ENCODE data around the gene FAM43A. TPM values are rescaled to one million over a fixed set of nuclear protein-coding genes. Genes with fewer than 3 reads are reported as not detected.

The FAM43A gene
- total and polyA plus RNA-seq, 2 of the 4 experiments (the other 2 are of a cell fraction), result 3.0 to 11.5 TPM

GRCh38 chr3:194713299-194714136 is 27.8 kb downstream of the FAM43A start:
- H4K91ac ChIP-seq (ENCODE audit: insufficient read depth, low read depth, low read length), result no peak overlapping the region
- no peak overlapping the region for H2BK15ac ChIP-seq (ENCODE audit: low read depth, low read length)
- H3K27me3 ChIP-seq (ENCODE audit: control insufficient read depth, insufficient read depth, low read length), result peaks cover 34% of the 10 kb centered on the region
- no peaks in the 10 kb centered on the region for H3K79me1 ChIP-seq (ENCODE audit: low read depth in 1 of 2, low read length in 2 of 2)
- H2BK120ac ChIP-seq (ENCODE audit: low read depth, low read length), result no peak overlapping the region
- H2AK5ac ChIP-seq (ENCODE audit: low read depth, low read length), result no peak overlapping the region
- no peak overlapping the region for H3K27ac ChIP-seq (ENCODE audit: insufficient read depth, low read length)
- DNase-seq (no peak), ATAC-seq (ENCODE audit: low read depth) (no peak)
- WGBS, 2 experiments (ENCODE audit: extremely low coverage in 2 of 2, insufficient read length in 1 of 2), result 76% methylated on average over 4 of the region's 9 CpGs; no CpG with 5 or more reads in 1 of the 2 experiments
- H3K4me1 ChIP-seq (ENCODE audit: control insufficient read depth, insufficient read depth, low read length), result no peaks in the 10 kb centered on the region
- CTCF ChIA-PET, result interaction anchor here (1.0 kb wide), 1 partner anchor 24 kb away, joined by 3 read pairs; no protein-coding TSS in a partner anchor
- H2BK5ac ChIP-seq (ENCODE audit: low read depth, low read length, poor library complexity, severe bottlenecking), result no peak overlapping the region
- H2AK9ac ChIP-seq (replicated peaks; ENCODE audit: low read depth, low read length, poor library complexity), result no peak overlapping the region
- no TSS peak for BruUV-seq (replicated peaks)
- H3K9ac ChIP-seq (ENCODE audit: low read depth, low read length), result no peak overlapping the region
- no peak overlapping the region for H3K4me2 ChIP-seq (ENCODE audit: low read depth, low read length)
- H4K5ac ChIP-seq (ENCODE audit: low read depth, low read length), result no peak overlapping the region
- intact Hi-C loops (cut with micrococcal nuclease) (no loop called here), dilution Hi-C loops (cut with HindIII; ENCODE audit: low sequenced_read_pairs, unreplicated experiment) (no loop called here), in situ Hi-C loops (cut with MboI; ENCODE audit: low sequenced_read_pairs) (no loop called here)
- H3K56ac ChIP-seq (ENCODE audit: extremely low read depth, insufficient read depth, low read length), result no peak overlapping the region
- no peak overlapping the region for H3K14ac ChIP-seq (replicated peaks; ENCODE audit: low read depth, low read length)
- POLR2A ChIA-PET (ENCODE audit: unreplicated experiment), result no interaction called here
- H3K9me3 ChIP-seq (ENCODE audit: control insufficient read depth, insufficient read depth, low read length), result no peaks in the 10 kb centered on the region
- no peak overlapping the region for H2BK20ac ChIP-seq (ENCODE audit: low read depth, low read length)
- H3K4me3 ChIP-seq (ENCODE audit: insufficient read depth, low read depth, low read length), result no peak overlapping the region
- no peaks in the 10 kb centered on the region for H3K36me3 ChIP-seq (ENCODE audit: control insufficient read depth, insufficient read depth, low read length)
- no peak overlapping the region for H3K4ac ChIP-seq (ENCODE audit: low read depth, low read length)
- no peak overlapping the region for H4K8ac ChIP-seq (ENCODE audit: low read depth in 2 of 2, low read length in 2 of 2)
- no peak overlapping the region for H3K23ac ChIP-seq (ENCODE audit: low read depth, low read length)
- H2AFZ ChIP-seq (replicated peaks; ENCODE audit: low read length, poor library complexity), result no peak overlapping the region
- no peak for TF ChIP-seq CTCF (conservative IDR thresholded peaks at IDR 0.05; ENCODE audit: low read depth, low read length)
- no peak for TF ChIP-seq POLR2A (IDR thresholded peaks at IDR 0.05; ENCODE audit: low read depth, low read length)
- no peak for TF ChIP-seq USF2 (IDR thresholded peaks at IDR 0.05; ENCODE audit: low read depth, low read length)
- no peak for TF ChIP-seq SMC3 (IDR thresholded peaks at IDR 0.05; ENCODE audit: low read depth, low read length)
- no peak for TF ChIP-seq MXI1 (IDR thresholded peaks at IDR 0.05; ENCODE audit: borderline replicate concordance, low read depth, low read length)
- TF ChIP-seq MAFK (IDR thresholded peaks at IDR 0.05; ENCODE audit: low read depth, low read length), result no peak
- H3K9me1 ChIP-seq (ENCODE audit: insufficient read depth, low read length), result no peaks in the 10 kb centered on the region
- H4K20me1 ChIP-seq (ENCODE audit: insufficient read depth, low read length), result no peaks in the 10 kb centered on the region
- H3K18ac ChIP-seq (ENCODE audit: low read depth, low read length), result no peak overlapping the region

Measured in IMR-90 (cell line).